Hepatic stellate cell (primary cell): Measurements from ENCODE around the gene ADAM8.
"Not testable (repeated sequence)": the region's sequence is repeated elsewhere in the genome, so short reads cannot be mapped to it uniquely, and the experiment has no call there.

Experiments
- DNase-seq: peaks from one replicate; pipeline ENCODE4 v3.0.0; 2011; ENCODE audit warnings: low spot score

ADAM8 gene

DNA sequence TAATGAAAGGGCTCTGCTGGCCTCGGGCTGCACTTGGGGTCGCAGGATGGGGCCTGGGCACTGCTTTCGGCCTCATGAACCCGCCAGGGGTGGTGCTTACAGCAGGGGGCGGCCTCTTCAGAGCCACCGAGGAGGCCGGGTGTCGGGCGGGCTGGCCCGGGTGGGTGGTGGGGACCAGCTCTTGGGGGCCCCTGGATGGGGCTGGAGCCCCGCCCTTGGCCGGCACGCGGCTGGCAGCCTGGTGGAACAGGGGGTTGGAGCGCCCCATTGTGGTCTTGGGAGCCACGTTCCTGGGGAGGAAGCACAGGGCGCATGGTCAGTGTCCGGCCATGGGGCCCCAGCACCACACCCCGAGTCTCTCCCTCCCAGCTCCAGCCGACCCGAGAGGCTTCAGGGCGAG is 8.8 kb downstream of the ADAM8 start:
- DNase-seq, result no peak

DNA sequence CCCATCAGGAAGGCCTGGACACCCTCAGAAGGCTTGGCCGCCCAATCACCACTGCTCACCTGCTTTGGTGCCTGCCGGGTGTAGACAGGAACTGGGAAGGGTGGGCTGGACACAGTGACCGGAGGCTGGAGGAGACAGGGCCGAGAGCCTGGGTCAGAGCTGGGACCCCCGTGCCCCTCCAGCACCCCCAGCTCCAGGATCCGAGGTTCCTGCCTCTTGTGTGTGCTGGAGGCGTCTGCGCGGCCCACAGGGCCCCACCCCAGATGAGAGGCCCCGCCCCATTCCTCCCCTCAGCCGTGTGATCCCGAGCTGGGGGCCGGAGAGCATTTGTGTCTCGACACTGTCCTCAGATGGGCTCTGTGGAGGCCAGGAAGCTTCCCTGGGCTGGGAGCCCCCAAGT is 9.4 kb downstream of the ADAM8 start:
- no peak for DNase-seq

DNA sequence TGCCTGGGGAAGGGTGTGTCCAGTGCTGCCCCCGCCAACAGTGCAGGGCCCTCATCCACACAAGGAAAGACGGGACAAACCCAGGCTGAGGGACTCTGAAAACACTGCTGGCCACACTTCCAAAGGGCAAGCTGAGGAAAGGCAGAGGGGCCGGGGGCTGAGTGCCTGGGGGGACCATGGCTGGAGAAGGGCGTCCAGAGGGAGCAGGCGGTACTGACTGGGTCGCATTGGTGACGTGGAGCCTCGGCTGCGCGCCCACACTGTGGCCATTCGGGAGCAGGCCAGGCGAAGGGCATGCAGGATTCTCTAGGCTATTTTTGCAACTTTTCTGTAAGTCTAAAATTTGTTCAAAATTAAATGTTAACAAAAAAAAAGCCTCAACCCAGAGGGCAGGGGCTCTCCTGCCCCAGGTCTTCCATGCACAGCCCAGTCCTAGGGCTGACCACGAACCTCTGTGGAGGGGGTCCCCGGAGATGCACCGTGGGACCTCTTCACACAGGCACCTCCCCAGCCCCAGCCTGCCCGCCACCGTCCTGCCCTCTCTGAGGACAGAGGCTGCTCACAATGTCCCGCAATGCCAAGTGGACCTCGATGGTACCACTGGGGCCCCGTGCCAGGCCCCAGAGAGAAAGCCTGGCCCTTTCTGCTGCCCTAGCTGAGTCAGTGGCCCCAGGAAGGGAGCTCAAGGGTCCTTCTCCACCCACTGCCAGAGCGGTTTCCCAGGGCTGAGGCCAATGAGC is 10.4 kb downstream of the ADAM8 start:
- DNase-seq, result no peak

DNA sequence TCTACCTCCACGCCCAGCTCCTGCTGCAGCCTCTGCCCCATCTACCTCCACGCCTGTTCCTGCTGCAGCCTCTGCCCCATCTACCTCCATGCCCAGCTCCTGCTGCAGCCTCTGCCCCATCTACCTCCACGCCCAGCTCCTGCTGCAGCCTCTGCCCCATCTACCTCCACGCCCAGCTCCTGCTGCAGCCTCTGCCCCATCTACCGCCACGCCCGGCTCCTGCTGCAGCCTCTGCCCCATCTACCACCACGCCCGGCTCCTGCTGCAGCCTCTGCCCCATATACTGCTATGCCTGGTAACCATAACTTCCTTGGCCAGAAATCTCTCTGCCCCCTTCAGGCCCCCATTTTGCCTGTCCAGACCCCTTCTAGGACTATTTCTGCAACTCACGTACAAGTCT is 11.6 kb downstream of the ADAM8 start:
- DNase-seq, result not testable (repeated sequence)

DNA sequence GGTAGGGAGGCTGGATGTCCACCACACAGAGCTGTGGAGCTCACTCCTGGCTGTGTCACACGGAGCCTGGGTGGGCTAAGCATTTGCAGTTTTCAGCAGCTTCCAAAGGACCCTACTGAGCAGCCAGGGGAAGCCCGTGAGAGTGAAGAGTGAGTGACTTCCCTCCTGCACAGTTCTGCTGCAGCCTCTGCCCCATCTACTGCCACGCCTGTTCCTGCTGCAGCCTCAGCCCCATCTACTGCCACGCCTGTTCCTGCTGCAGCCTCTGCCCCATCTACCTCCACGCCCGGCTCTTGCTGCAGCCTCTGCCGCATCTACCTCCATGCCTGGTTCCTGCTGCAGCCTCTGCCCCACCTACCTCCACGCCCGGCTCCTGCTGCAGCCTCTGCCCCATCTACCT is 12.2 kb downstream of the ADAM8 start:
- no peak for DNase-seq

DNA sequence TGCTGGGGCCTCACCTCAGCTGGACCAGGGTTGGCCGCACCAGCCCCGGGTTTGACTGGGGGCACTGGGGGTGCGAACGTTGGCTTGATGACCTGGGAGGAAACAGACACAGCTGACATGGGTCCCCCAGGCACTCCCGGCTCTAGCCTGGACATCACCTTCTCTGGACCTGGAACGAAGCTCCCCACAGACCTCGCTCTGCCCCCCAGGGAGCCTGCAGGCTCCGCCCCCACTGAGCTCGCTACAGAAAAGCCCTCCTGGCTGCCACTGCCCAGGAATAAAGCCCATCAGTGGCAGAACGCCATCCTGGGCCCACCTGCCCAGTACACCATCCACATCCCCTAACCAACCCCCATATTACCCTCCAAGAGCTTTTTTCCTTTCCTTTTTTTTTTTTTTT is 13.0 kb downstream of the ADAM8 start:
- no peak for DNase-seq

DNA sequence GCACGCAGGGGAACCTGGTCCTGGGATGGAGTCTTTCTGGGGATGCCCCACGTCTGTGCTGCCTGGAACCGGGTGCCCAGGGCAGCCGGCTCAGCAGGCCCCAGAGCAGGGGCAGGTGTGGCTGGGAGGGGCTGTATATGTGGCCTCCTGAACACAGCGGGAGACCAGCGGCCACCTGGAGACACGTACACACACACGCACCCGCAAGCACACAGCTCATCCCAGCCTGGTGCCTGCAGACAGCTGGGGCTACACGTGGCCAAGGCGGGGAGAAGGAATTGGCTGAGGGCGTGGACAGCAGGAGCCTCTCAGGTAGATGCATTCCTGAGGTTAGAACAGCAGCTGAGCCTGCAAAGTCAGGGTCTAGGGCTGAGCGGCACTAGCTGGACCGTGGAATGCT is 14.0 kb downstream of the ADAM8 start:
- no peak for DNase-seq

DNA sequence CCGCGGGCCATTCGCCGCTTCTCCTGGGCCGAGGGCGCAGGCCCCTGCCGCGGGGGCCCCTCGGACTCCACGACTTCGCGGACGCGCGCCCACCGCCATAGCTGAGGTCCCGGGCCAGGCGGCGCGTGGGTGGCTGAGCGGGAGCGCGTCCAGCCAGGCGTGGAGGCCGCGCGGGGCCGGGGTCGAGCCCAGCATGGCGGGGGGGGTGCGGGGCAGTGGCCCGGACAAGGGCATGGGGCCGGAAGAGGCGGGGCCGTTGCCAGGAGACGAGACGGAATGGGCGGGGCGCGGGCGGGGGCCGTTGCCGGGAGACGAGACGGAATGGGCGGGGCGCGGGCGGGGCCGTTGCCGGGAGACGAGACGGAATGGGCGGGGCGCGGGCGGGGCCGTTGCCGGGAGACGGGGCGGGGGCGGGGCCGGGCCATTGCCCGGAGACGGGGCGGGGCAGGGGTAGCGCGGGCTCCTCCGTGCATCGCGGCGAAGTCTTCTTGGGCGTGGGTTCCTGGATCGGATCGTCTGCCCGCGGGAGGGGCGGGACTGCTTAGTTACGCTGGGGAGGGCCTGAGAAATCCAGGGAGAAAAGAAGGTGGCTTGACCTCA is 14.8 kb downstream of the ADAM8 start:
- peak; percentile 84 for DNase-seq

DNA sequence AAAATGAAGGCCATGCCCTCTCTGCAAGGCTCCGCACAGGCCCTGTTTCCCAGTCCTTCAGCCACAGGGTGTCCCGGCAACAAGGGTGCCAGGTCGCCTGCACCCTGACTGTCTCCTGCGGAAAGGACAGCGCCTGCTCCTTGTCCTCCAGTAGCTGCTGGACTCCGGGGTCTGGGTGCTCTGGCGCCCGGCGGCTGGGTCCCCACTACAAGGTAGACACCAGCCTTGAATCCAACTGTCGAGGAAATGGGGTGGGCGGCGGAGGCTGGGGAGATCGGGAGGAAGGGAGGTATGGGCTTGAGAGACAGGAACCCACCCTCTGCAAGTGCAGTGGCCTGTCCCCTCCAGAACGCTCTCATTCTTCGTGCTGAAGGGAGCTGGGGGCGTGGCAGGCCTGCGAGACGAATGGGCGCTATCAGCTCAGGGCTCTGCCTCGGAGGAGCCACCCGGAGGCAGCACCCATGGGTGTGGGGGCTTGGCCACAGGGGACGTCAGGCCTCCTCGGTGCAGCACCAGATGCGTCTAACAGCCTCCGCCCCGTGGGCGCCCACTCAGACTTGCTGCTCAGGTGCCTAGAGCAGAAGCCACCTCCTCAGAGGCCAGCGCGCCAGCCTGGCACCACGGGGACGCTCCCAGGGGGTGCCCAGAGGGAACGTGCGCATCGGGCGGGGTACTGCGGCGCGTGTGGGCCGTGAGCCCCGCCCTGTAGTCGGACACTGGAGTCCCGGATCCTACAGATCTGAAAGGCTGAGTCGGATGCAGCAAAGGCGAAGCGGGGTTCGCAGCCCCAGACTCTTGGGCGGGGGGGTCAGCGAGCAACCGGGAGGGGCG is 15.6 kb downstream of the ADAM8 start:
- DNase-seq, result peak; percentile 66

DNA sequence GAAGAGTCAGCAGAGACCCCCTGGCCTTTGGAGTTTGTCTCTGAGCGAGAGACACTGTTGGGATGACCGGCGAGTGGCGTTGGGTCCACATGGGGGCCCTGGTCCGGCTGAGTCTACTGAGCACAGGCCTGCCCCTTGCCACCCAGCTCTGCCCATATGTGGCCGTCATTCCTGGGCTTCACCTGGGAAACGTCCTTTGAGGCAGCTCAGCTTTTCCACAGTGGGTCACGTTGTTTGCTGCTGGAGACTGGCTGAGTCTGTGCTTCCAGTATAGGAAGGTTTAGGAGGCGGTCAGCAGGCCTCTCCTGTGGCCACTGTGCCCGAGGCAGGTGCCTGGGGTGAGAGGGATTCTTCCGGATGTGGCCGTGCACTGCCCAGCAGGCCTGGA is 17.1 kb downstream of the ADAM8 start:
- DNase-seq, result no peak

DNA sequence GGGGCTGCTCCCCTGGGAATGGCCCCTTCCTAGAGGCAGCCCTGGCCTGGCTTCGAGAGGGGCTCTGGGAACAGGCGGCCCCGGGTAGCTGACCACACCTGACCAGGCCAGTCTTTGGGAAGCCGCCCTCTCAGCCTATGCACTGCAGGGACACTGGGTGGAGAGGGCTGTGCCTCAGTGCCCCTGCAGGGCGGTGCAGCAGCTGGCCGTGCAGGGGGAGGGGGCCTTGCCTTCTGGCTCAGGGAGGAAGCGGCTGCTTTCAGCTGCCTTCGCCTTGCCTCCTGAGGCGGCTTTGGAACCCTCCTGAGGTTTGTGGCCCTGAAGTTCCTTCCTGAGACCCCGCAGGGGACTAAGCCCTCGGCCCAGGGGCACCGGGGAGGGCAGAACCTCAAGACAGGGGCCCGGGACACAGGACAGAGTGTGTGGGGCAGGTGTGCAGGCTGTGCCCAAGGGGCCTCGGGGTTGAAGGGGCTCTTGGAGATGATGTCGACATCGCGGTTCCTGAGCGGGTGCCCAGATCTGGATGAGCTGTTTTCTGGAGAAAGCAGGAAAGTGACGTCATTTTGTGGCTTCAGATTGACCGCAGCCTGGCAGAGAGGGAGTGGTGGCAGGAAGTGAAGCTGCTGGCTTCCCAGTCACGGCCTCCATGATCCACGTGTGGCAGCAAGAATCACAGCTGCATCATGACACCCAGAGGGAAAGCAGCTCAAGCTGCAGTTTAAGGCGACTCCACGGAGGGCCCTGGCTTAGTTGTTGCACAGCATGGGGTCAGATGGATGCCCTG is 17.7 kb downstream of the ADAM8 start:
- peak; percentile 99 for DNase-seq

DNA sequence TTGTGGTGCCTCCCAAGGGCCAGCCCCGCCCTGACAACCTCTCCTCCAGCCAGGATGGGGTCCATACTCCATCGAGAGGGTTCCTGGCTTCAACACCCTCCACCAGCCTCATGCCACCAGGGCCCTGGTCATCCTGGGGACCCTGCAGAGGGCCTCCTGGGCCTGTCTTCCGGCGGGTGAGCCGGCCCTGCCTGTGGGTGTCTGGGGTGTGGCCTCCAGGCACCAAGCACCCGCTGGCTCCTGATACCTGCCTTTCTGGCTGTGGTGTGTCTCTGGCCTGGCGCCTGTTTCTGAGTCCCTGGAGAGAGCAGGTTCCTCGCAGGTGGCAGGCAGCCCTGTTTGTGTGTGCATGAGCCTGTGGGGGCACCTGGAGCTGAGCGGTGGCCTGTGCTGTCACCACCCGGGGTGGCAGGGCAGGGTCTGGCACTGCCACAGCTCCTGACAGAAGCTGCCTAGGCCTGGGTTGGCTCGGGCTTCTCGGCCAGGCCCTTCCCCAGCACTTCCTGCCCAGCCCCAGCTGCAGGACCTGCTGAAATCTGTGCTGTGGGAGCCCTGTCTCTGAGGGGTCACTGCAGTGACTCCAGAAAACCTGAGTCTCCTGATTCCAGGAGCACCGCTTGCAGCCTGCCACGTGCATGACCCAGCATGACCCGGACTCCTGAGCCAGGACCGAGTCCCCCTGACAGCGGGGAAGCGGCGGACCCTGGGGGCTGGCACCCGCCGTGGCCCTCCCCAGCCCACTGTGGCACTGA is 18.4 kb downstream of the ADAM8 start:
- DNase-seq, result no peak

DNA sequence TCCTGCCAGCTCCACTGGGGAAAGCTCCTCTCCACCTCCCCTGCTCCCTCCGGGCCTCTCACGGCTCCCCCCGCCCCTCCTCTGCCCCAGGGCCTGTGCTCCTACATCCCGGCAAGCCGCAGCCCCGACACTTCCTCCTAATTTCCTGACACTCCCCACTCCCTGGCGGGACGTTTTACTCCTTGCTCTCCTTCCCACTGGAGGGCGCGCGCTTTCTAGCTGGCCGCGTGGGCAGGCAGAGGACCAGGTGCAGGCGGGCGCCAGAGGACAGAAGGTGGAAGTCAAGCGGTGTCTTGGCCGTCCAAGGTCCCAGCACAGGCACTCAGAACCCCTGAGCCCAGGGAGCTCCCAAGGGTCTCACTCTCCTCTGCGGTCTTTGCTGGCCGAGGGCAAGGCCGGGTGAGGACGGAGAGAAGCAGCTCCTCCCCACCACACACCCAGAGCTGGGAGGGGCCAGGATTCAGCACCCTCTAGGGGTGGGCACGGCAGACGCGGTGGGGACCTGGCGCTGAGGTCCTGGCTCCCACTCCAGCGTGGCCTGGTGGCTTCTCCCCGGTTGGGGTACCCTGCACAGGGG is 19.1 kb downstream of the ADAM8 start:
- peak; percentile 55 for DNase-seq

DNA sequence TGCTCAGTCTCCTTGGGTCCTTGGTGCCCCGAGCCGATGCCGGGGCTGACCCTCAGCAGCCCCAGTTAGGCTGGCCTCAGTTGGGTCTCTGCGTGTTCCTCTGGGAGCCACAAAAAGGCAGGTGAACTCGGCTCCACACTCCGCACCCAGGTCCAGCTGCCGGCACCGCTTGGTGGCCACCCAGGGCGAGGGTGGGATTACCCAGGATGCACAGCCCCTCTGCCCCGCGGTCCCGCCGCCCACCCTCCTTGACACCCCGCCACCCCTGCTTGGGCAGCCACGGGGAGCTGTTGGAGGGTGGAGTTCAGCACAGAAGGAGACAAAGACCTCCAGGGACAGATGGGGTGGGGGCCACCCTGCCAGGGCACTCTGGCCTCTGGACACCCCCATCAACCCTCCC is 21.3 kb downstream of the ADAM8 start:
- DNase-seq, result no peak

DNA sequence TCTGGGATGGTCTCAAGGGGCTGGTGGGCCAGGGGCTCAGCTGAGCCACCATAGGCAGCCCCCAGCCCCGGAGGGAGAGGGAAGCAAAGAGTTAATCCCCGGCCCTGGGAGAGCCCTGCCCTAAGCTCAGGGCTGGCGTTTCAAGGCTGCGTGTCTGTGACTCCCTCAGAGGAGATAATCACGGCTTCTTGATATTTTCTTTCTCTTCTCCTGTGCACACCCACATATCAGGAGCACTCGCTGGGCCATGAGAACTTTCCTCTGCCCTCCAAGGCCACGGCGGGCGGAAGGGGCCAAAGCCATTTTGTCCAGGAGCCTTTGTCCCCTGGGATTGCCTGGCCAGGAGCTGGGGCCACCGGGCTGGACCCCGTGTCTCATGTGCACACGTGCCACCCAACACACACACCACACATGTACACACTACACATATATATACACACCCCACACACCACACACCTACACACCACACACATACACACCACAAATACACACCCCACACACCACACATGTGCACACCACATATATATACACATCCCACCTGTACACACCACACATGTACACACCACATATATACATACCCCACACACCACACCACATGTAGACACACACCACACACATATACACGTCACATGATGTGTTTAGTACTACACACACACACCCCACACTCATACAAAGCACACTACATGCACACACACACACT is 22.1 kb downstream of the ADAM8 start:
- no peak for DNase-seq

DNA sequence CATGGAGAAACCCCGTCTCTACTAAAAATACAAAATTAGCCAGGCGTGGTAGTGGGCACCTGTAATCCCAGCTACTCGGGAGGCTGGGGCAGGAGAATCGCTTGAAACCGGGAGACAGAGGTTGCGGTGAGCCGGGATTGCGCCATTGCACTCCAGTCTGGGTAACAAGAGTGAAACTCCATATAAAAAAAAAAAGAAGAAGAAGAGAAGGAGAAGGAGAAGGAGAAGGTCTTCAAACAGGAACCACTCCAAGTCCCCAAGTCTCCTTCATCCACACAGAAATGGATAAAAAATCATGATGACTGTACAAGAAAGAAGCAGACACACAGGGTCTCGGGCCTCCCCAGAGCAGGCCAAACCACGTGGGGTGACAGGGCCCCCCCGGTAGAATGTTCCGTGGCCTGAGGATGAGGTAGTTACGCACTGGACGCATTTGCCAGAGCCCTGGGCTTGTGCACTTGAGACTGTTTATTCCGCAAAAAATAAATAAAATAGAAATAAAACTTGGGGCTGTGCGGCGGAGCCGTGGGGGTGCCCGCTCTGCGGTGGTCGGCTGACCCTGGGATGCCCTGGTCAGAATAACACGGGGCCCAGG is 23.2 kb downstream of the ADAM8 start:
- no peak for DNase-seq

DNA sequence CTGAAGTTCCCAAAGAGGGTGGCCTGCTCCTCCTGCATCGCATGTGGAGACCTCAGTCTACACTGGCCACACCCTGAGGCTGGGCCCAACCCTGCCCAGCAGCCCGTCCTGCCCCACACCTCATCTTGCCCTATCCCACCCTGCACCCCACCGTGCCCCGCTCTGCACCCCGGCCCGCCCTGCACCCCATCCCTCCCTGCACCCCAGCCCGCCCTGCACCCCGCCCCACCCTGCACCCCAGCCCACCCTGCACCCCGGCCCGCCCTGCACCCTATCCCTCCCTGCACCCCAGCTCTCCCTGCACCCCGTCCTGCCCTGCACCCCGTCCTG is 24.5 kb downstream of the ADAM8 start:
- DNase-seq, result no peak

DNA sequence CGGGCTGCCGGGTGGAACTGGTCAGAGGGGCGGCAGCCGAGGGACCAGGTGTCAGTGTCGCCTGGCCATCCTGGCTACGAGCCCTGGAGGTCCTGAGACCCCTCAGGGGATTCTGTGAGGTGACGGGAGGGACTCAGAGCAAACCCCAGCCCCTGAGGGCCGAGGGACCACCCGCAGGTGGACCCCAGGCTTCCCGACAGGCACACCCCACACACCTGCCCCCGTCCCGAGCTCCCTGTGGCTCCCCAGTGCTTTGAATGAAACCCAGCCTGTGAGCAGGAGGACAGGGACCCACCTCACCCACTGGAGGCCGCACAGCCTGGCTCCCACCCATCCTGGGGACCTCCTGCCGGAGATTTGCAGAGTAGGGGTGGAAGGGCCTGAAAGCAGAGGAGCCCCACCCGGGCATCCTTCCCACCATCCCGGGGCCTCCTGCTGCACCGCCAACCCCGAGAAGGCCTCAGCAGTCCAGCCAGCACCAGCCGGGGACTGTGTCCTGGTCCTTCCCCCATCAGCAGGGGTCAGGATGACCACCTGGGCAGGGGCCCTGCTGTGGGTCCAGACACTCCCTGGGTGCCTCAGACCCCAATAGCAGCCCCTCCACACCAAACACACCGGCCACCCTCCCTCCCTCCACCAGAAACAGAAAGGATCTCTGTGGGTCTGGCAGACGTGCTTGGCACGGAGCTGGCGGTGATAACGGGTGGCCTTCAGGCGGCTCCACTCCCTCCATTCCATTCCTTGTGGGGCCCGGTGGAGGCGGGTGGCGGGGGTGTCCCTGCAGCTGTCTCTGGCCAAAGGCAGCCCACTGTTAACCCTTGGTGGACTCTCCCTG is 25.1 kb downstream of the ADAM8 start:
- DNase-seq, result no peak

DNA sequence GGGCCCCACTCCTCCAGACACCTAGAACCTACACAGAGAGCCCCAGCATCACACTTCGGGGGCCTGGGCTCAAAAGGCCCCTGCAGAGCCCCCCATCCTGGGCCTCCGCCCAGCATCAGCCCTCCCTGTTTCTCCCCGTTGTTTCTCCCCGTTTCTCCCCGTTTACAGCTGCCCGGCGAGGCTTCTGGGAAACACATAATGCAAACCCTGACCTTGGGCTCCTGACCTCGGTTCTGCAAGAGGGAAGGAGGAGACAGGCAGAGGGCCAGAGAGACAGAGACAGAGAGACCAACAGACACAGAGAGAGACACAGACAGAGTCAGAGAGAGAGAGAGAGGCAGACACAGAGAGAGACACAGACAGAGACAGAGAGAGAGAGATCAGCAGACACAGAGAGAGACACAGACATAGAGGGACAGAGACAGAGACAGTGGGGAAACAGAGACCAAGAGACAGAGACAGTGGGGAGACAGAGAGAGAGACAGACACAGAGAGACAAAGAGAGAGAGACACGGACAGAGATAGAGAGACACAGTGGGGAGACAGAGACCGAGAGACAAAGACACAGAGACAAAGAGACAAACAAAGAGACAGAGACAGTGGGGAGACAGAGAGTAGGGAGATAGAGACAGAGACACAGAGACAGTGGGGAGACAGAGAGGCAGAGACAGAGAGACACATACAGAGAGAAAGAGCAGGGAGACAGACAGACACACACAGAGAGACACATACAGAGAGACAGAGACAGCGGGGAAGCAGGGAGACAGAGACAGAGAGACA is 26.5 kb downstream of the ADAM8 start:
- DNase-seq, result no peak
